Sigmoid colon (tissue), 7 donors: ENCODE data around the gene KCTD16. TPM values are rescaled to one million over a fixed set of nuclear protein-coding genes. Genes with fewer than 3 reads are reported as not detected.

ENCODE experiments used
- DNase-seq: peaks from one replicate; pipeline ENCODE4 v3.0.0-alpha.2; 2019
- H3K27ac ChIP-seq, 4 donors: fragments of 200-600 bp; sonication (generic); one replicate each; pipeline ENCODE4 v1.5.1; 2016 to 2019; ENCODE audit warnings: mild to moderate bottlenecking in 1 of 4
- H3K27me3 ChIP-seq, 3 donors: fragments of 200-600 bp; sonication (generic); one replicate each; pipeline ENCODE4 v1.5.1; 2019; ENCODE audit warnings: mild to moderate bottlenecking in 1 of 3
- H3K36me3 ChIP-seq, 4 donors: fragments of 200-600 bp; sonication (generic); one replicate each; pipeline ENCODE4 v1.5.1; 2016 to 2019
- H3K4me1 ChIP-seq, 4 donors: fragments of 200-600 bp; sonication (generic); one replicate each; pipeline ENCODE4 v1.5.1; 2017 to 2019
- H3K4me3 ChIP-seq, 4 donors: fragments of 200-600 bp; sonication (generic); one replicate each; pipeline ENCODE4 v1.5.1; 2017 to 2019; ENCODE audit warnings: mild to moderate bottlenecking in 2 of 4, moderate library complexity in 1 of 4
- H3K9me3 ChIP-seq, 4 donors: fragments of 200-600 bp in 3 of 4; sonication (generic) in 3 of 4; one replicate each; pipeline versions ENCODE4 v1.5.1 to v1.6.1; 2013 to 2019
- EP300 ChIP-seq, 4 donors: sonication (generic); formaldehyde crosslinking; IDR thresholded peaks; one replicate each; pipeline ENCODE4 v1.6.1; 2017; ENCODE audit warnings: antibody characterized with exemption in 4 of 4
- POLR2A ChIP-seq, 2 donors: fragments of 450-650 bp; IDR thresholded peaks; one replicate each; pipeline ENCODE4 v1.6.1; 2016; ENCODE audit warnings: antibody characterized with exemption in 2 of 2, mild to moderate bottlenecking in 2 of 2, moderate library complexity in 2 of 2
- POLR2AphosphoS5 ChIP-seq, 4 donors: sonication (generic); formaldehyde crosslinking; IDR thresholded peaks; one replicate each; pipeline ENCODE4 v1.6.1; 2017; ENCODE audit warnings: antibody characterized with exemption in 4 of 4
- WGBS, 2 donors: extraction: QIAGEN DNeasy Blood & Tissue Kit; methylation state at CpG; one replicate each; pipeline ENCODE4 v1.1.7; 2013; 5-methylcytosine and 5-hydroxymethylcytosine counted together
- intact Hi-C: fragments of 100-400 bp; cut with DNase I; formaldehyde crosslinking; loops from one replicate; pipeline ENCODE4 v1.15.1; 2023
- polyA plus RNA-seq, 3 donors: library from polyadenylated mRNA; stranded (reverse); fragments of 200-250 nt; gene quantifications; one replicate each; pipeline ENCODE4 v1.2.3, GENCODE V29; 2013
- total RNA-seq, 4 donors: library from RNA; depleted of rRNA; stranded (reverse); fragments of >200 nt; gene quantifications; one replicate each; pipeline ENCODE4 v1.1.0, GENCODE V29; 2016
- TF ChIP-seq, protein P1 (sequence below), 4 experiments: fragments of 450-650 bp in 3 of 4; fragments of 200-600 bp in 1 of 4; IDR thresholded peaks; one replicate each; pipeline ENCODE4 v1.5.1; 2016 to 2019; ENCODE audit warnings: antibody characterized with exemption in 4 of 4, mild to moderate bottlenecking in 3 of 4, moderate library complexity in 2 of 4
- donor health status: healthy with polysubstance abuse.
- donor health status: Bipolar disorder and iron deficiency.
- donor health status: healthy.

The KCTD16 gene
- total and polyA plus RNA-seq, 7 donors, result under 0.01 to 0.71 (median 0.16) TPM; not detected in 2

DNA sequence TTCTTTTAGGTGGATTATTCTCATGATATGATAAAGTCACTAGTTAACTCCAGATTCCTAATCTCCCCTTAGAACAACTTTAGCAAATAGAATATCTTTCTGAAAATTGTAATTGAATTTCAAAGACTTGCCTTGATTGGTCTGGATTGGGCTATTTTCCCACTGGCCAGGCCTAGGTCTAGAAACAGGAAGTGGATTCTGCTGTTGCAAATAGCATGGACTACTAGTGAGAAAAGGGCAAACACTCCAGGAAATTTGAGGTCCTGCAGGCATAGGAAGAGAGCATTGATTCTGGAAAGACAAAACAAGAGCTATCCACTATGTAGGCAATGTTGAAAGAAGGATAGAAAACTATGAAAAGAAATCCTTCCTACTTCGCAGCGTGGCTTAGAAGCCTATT lies 113.4 kb downstream of the KCTD16 start:
- H3K9me3 ChIP-seq, result no peaks in the 10 kb centered on the region
- no peak overlapping the region for H3K27ac ChIP-seq
- H3K4me1 ChIP-seq, result no peaks in the 10 kb centered on the region
- TF ChIP-seq, protein P1, sequence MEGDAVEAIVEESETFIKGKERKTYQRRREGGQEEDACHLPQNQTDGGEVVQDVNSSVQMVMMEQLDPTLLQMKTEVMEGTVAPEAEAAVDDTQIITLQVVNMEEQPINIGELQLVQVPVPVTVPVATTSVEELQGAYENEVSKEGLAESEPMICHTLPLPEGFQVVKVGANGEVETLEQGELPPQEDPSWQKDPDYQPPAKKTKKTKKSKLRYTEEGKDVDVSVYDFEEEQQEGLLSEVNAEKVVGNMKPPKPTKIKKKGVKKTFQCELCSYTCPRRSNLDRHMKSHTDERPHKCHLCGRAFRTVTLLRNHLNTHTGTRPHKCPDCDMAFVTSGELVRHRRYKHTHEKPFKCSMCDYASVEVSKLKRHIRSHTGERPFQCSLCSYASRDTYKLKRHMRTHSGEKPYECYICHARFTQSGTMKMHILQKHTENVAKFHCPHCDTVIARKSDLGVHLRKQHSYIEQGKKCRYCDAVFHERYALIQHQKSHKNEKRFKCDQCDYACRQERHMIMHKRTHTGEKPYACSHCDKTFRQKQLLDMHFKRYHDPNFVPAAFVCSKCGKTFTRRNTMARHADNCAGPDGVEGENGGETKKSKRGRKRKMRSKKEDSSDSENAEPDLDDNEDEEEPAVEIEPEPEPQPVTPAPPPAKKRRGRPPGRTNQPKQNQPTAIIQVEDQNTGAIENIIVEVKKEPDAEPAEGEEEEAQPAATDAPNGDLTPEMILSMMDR (IDR thresholded peaks at IDR 0.05), result no peak
- TF ChIP-seq EP300 (IDR thresholded peaks at IDR 0.05), result no peak
- TF ChIP-seq POLR2AphosphoS5 (IDR thresholded peaks at IDR 0.05), result no peak
- TF ChIP-seq POLR2A (IDR thresholded peaks at IDR 0.05), result no peak
- H3K36me3 ChIP-seq, result no peaks in the 10 kb centered on the region
- no peaks in the 10 kb centered on the region for H3K27me3 ChIP-seq
- intact Hi-C loops, result no loop called here
- DNase-seq, result no peak
- H3K4me3 ChIP-seq, result no peak overlapping the region
- WGBS, 2 donors, result 94 to 96% methylated on average over 2 of the region's 2 CpGs

DNA sequence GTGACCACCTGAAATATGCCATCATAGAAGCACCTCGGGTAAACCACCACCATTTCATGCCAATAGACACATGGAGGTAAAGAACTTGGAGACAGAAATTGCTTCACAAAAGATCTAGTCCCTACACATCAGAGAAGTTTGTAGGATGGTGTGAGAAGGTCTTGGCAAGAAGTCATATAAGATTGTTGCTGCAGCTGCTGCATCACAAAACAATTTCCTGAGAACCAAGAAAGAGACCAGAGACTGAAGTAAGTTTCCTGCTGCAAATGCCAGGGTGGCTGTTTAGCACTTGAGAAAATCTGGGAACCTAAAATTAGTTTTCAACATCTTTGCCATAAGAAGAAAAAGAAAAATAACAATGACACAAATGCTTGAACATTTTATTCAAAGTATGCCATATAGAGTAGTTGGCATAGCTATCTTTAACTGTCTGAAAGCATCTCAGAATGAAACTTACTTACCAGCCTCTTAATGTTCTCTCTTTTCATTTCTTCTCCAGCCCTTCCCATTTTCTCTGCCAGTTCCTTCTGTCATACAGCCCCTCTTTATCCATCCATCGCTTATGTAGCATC lies 114.3 kb downstream of the KCTD16 start:
- TF ChIP-seq, protein P1 (IDR thresholded peaks at IDR 0.05), result no peak
- no peak for TF ChIP-seq POLR2AphosphoS5 (IDR thresholded peaks at IDR 0.05)
- no peak for TF ChIP-seq EP300 (IDR thresholded peaks at IDR 0.05)
- TF ChIP-seq POLR2A (IDR thresholded peaks at IDR 0.05), result no peak

DNA sequence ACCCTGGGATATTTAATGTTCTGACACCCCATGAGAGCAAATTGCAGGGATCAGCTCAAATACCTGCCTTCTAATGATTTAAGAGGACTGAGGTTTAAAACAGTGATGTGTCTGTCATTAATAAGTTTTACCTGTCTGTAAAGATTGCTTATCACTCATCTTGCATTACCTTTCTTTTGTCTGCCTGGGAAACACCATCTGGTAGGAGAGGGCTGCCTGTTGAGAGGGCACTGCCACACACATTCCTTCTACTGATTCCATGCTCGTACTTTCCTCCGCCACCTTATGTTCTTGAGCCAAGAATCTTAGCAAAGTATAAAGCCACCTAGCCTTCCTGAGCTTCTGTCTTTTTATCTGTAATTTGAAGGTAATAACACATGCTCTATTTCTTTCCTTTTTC lies 118.6 kb downstream of the KCTD16 start:
- H3K27me3 ChIP-seq, result no peaks in the 10 kb centered on the region
- no peak overlapping the region for H3K4me3 ChIP-seq
- H3K4me1 ChIP-seq, result no peaks in the 10 kb centered on the region
- no peaks in the 10 kb centered on the region for H3K36me3 ChIP-seq
- no peak for DNase-seq
- no peak overlapping the region for H3K27ac ChIP-seq
- intact Hi-C loops, result no loop called here
- WGBS, 2 donors, result 90 to 95% methylated on average over 2 of the region's 2 CpGs
- TF ChIP-seq POLR2A (IDR thresholded peaks at IDR 0.05), result no peak
- TF ChIP-seq, protein P1 (IDR thresholded peaks at IDR 0.05), result no peak
- no peaks in the 10 kb centered on the region for H3K9me3 ChIP-seq

More for the DNA sequence above, 114.3 kb downstream of the KCTD16 start:
- no peaks in the 10 kb centered on the region for H3K4me1 ChIP-seq
- no peak overlapping the region for H3K4me3 ChIP-seq
- H3K27me3 ChIP-seq, result no peaks in the 10 kb centered on the region
- no peaks in the 10 kb centered on the region for H3K9me3 ChIP-seq
- no peaks in the 10 kb centered on the region for H3K36me3 ChIP-seq
- H3K27ac ChIP-seq, result no peak overlapping the region
- intact Hi-C loops, result no loop called here
- no peak for DNase-seq
- 86 to 92% methylated on average over 2 of the region's 2 CpGs for WGBS, 2 donors

DNA sequence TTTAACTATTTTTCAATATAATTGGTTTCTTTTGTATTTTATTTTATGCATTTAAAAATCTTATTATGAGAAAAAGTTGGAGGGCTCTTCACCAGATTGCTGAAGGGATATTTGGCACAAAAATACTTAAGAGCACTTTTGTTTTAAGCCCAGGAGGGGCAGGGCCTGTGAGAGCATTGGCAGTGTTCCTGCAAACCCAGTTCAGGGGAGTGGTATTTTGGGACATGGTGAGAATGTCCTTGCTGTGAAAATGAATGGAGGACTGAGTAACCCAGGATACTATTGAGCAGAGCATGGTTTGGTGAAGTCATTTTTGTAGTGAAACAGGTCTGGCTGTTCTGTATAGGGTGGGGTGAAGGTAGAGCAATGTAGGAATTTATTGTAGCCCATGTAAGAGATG lies 121.4 kb downstream of the KCTD16 start:
- no peaks in the 10 kb centered on the region for H3K27me3 ChIP-seq
- no peaks in the 10 kb centered on the region for H3K36me3 ChIP-seq
- intact Hi-C loops, result no loop called here
- TF ChIP-seq POLR2A (IDR thresholded peaks at IDR 0.05) (no peak), EP300 (IDR thresholded peaks at IDR 0.05) (no peak)
- no peaks in the 10 kb centered on the region for H3K9me3 ChIP-seq
- no peaks in the 10 kb centered on the region for H3K4me1 ChIP-seq
- no peak for DNase-seq
- H3K4me3 ChIP-seq, result no peak overlapping the region
- no peak overlapping the region for H3K27ac ChIP-seq

DNA sequence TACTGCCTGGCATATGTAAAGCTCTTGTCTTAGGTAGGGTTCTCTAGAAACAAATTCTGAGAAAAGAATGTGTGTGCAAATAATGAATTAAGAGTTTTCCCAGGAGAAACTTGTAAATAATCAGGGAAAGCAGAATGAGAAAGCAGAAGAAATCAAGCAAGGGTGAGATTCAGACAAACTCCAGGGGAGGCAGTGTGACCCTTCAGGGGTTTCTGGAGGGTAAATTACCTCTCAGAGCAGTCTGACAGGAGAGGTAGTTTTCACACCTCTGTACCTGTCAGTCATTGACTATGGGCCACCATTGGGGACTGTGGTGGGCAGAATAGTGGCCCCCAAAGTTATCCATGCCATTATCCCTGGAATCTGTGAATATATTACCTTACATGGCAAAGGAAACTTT lies 124.6 kb downstream of the KCTD16 start:
- Histone ChIP-seq H3K9me3 (no peaks in the 10 kb centered on the region), H3K4me1 (no peaks in the 10 kb centered on the region), H3K36me3 (no peaks in the 10 kb centered on the region), H3K4me3 (no peak overlapping the region), H3K27ac (no peak overlapping the region), H3K27me3 (no peaks in the 10 kb centered on the region)
- intact Hi-C loops, result no loop called here
- no peak for DNase-seq
- TF ChIP-seq, protein P1 (IDR thresholded peaks at IDR 0.05), result no peak
- TF ChIP-seq POLR2A (IDR thresholded peaks at IDR 0.05), result no peak
- no peak for TF ChIP-seq EP300 (IDR thresholded peaks at IDR 0.05)
- no peak for TF ChIP-seq POLR2AphosphoS5 (IDR thresholded peaks at IDR 0.05)
